ENCODE data around the gene FBXW4. TPM values are rescaled to one million over a fixed set of nuclear protein-coding genes. Genes with fewer than 3 reads are reported as not detected.
"Not testable (repeated sequence)": the region's sequence is repeated elsewhere in the genome, so short reads cannot be mapped to it uniquely, and the experiment has no call there.

FBXW4 gene
- total and polyA plus RNA-seq, 12 donors, result 34.4 to 81.7 (median 58.0) TPM

GRCh38 chr10:101597091-101597900 is 97.7 kb downstream of the FBXW4 start:
- Histone ChIP-seq H3K36me3 (replicated peaks in 1 of 2) (no peaks in the 10 kb centered on the region), H3K9me3 (replicated peaks in 1 of 3) (no peaks in the 10 kb centered on the region), H3K27me3 (no peaks in the 10 kb centered on the region), H3K27ac (no peak overlapping the region), H3K4me3 (no peak overlapping the region), H3K4me1 (replicated peaks in 1 of 2) (peaks cover 0 to 4% of the 10 kb centered on the region in 2 donors)
- TF ChIP-seq CTCF (IDR thresholded peaks at IDR 0.05) (no peak), POLR2A (IDR thresholded peaks at IDR 0.05) (no peak)
- no peak for DNase-seq
- intact Hi-C loops (cut with DNase I), result no loop called here
- 73 to 78% (median 77%) methylated on average over 14 of the region's 14 CpGs for WGBS, 4 donors

DNA sequence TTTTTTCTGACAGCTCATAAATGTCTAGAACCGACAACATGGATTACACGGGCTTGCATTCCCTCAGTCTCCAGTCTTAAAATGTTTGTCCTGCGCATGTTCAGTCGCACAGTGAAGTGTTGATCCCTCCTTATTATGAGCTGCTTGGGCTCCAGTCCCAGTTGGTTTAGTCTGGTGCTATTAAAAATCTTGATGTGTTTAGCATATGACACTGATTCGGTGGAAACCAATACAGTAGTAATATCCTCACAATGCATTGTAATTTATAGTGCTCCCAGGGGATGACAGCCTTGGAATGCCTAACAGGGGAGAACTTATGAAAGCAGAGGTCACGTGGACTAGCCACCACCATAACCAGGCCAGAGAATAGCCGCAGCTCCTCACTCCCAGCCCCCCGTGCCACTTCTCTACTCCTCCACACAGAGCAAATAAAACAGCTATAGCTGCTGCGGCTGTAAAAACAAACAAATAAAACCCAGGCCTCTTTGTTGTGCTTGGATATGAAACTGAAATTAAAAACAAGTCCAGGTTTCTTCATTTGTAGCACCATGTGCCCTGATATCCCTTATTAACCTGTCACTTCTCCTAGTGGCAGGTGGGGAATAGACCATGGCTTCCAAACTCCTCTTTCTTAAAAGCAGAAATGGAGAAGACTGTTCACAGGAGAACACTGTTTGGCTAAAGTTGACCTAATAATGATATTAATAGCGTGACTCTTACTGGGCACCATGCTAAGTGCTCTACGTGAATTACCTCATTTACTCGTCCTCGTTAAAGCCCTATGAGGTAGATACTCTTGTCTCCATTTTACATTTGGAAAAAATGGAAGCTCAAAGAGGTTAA is 99.2 kb downstream of the FBXW4 start:
- Histone ChIP-seq H3K27ac (no peak overlapping the region), H3K4me1 (replicated peaks in 1 of 2) (no peaks in the 10 kb centered on the region), H3K27me3 (no peaks in the 10 kb centered on the region), H3K4me3 (no peak overlapping the region), H3K9me3 (replicated peaks in 1 of 3) (no peaks in the 10 kb centered on the region), H3K36me3 (replicated peaks in 1 of 2) (no peaks in the 10 kb centered on the region)
- intact Hi-C loops (cut with DNase I), result no loop called here
- DNase-seq, result no peak
- 86 to 92% (median 90%) methylated on average over 13 of the region's 13 CpGs for WGBS, 4 donors
- TF ChIP-seq CTCF (IDR thresholded peaks at IDR 0.05), result no peak

DNA sequence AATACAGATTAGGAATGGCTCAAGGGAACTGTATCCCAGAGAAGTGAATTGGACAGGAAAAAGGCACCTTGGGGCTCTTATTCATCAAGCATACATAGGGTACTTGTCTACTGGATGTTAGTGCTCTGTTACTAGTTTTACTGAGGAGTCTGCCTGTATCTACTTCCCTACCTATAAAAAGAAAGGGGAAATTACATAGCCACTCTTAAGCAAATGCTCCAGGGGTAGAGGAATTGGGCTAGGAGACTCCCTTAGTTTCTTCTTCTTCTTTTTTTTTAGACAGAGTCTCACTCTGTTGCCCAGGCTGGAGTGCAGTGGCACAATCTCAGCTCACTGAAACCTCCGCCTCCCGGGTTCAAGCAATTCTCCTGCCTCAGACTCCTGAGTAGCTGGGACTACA is 101.6 kb downstream of the FBXW4 start:
- DNase-seq; intact Hi-C loops (cut with DNase I); H3K36me3 ChIP-seq (replicated peaks in 1 of 2); H3K9me3 ChIP-seq (replicated peaks in 1 of 3); H3K27me3 ChIP-seq; H3K27ac ChIP-seq; H3K4me1 ChIP-seq (replicated peaks in 1 of 2); H3K4me3 ChIP-seq: not testable (repeated sequence)
- WGBS, 4 donors, result 59 to 92% (median 65%) methylated on average over 2 of the region's 2 CpGs

DNA sequence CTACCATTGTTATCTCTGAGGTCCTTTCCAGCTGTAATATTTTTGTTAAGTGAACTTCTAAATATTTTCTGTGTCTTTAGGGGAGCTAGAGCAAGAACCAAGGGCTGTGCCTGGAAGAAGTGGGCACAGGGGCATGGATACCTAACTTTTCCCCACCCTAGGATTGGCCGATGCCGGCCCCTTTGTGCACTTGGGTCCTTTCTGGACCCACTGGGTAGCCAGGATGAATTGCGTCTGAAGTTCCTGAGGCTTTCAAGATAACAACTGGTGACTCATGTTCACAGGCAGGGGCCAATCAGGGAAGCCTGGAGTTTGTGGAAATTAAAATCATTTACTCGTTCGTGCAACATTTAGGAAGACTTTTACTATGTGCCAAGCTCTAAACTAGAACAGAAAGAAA is 106.1 kb downstream of the FBXW4 start:
- peaks cover 0 to 7% of the 10 kb centered on the region in 2 donors for H3K36me3 ChIP-seq (replicated peaks in 1 of 2)
- 33 to 46% (median 39%) methylated on average over 5 of the region's 5 CpGs for WGBS, 4 donors
- H3K4me1 ChIP-seq (replicated peaks in 1 of 2), result peaks cover 7 to 20% of the 10 kb centered on the region in 2 donors
- no peak overlapping the region for H3K27ac ChIP-seq
- intact Hi-C loops (cut with DNase I), result no loop called here
- no peaks in the 10 kb centered on the region for H3K27me3 ChIP-seq
- peak in 3 of 7 donors; percentile 42 to 59 (median 46) for DNase-seq
- H3K9me3 ChIP-seq (replicated peaks in 1 of 3), result no peaks in the 10 kb centered on the region
- peak overlapping the region in 1 of 4 donors; percentile 80 for H3K4me3 ChIP-seq
- TF ChIP-seq CTCF (IDR thresholded peaks at IDR 0.05) (no peak), POLR2A (IDR thresholded peaks at IDR 0.05) (no peak)
